Measurements from ENCODE around the gene PGF. TPM values are rescaled to one million over a fixed set of nuclear protein-coding genes. Genes with fewer than 3 reads are reported as not detected.
A peak's percentile ranks its signal among the peaks of the same experiment; 100 is the strongest.

The PGF gene
- total and polyA plus RNA-seq, 12 donors = 1.7 to 12.7 (median 4.9) TPM

DNA sequence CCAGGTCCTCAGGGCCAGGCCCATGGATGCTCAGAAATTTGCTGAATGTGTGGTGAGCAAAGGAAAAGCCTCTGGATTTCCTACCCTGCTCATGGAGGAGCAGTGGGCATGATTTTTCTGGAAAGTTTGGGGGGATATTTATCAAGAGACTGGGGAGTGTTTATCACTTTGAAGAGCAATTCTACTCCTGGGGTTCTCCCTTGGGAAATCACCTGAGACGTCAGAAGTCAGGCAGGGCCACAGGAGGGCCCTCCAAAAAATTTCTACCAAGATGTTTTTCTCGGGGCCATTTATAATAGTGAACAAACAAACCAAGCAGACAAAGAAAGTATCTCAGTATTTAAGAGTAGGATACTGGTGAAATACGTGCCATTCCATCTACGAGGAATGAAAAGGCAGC is 27.3 kb upstream of the PGF start:
- WGBS, 4 donors = 86 to 98% (median 87%) methylated on average over 4 of the region's 4 CpGs
- Histone ChIP-seq H3K4me1 (replicated peaks in 1 of 2) (peaks cover 0 to 8% of the 10 kb centered on the region in 2 donors), H3K4me3 (no peak overlapping the region), H3K27me3 (no peaks in the 10 kb centered on the region), H3K9me3 (replicated peaks in 1 of 3) (no peaks in the 10 kb centered on the region), H3K27ac (no peak overlapping the region), H3K36me3 (replicated peaks in 1 of 2) (no peaks in the 10 kb centered on the region)
- intact Hi-C loops (cut with DNase I) = no loop called here
- TF ChIP-seq, protein P1, sequence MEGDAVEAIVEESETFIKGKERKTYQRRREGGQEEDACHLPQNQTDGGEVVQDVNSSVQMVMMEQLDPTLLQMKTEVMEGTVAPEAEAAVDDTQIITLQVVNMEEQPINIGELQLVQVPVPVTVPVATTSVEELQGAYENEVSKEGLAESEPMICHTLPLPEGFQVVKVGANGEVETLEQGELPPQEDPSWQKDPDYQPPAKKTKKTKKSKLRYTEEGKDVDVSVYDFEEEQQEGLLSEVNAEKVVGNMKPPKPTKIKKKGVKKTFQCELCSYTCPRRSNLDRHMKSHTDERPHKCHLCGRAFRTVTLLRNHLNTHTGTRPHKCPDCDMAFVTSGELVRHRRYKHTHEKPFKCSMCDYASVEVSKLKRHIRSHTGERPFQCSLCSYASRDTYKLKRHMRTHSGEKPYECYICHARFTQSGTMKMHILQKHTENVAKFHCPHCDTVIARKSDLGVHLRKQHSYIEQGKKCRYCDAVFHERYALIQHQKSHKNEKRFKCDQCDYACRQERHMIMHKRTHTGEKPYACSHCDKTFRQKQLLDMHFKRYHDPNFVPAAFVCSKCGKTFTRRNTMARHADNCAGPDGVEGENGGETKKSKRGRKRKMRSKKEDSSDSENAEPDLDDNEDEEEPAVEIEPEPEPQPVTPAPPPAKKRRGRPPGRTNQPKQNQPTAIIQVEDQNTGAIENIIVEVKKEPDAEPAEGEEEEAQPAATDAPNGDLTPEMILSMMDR (IDR thresholded peaks at IDR 0.05) = no peak
- TF ChIP-seq POLR2A (IDR thresholded peaks at IDR 0.05) = no peak
- DNase-seq = peak in 1 of 7 donors; percentile 13

DNA sequence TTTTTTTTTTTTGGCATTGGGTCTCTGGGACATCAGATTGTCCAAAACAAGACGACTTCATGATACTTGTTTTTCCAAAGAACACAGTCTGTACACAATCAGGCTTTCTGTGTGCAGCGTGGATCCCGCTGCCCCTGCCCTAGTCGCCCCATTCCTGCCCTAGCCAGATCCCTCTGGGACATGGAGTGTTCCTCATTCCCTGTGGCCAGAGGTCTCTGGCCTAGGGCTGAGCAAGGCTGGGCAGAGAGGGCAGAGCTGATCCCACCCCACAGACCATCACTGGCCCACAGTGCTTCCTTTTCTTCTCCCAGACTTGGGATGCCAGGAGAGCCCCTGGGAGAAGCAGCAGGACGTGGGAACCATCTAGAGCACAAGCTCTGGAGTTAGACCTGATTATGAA is 26.4 kb upstream of the PGF start:
- peaks cover 0 to 11% of the 10 kb centered on the region in 2 donors for H3K4me1 ChIP-seq (replicated peaks in 1 of 2)
- H3K9me3 ChIP-seq (replicated peaks in 1 of 3) = no peaks in the 10 kb centered on the region
- no peaks in the 10 kb centered on the region for H3K36me3 ChIP-seq (replicated peaks in 1 of 2)
- H3K27me3 ChIP-seq = no peaks in the 10 kb centered on the region
- H3K4me3 ChIP-seq = no peak overlapping the region
- intact Hi-C loops (cut with DNase I) = no loop called here
- DNase-seq = peak in 1 of 7 donors; percentile 24
- 83 to 94% (median 91%) methylated on average over 4 to 5 of the region's 5 CpGs for WGBS, 4 donors
- H3K27ac ChIP-seq = no peak overlapping the region
- TF ChIP-seq, protein P1 (IDR thresholded peaks at IDR 0.05) = no peak
- no peak for TF ChIP-seq POLR2A (IDR thresholded peaks at IDR 0.05)

DNA sequence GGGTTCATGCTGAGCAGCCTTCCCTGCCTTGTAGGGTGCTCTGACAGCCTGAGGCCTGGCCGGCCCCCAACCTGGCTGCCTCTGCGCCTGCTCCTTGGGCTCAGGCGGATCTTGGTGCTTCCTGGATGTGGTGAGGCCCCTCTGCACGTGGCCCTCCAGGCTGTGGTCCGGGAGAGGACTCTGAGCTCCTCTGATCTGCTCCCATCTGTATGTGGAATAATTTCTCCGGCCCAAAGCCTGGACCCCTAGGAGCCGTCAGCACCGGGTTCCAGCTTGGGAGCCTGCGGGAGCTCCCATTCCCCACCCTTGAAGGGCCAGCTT is 26.0 kb upstream of the PGF start:
- Histone ChIP-seq H3K27ac (no peak overlapping the region), H3K27me3 (no peaks in the 10 kb centered on the region), H3K4me1 (replicated peaks in 1 of 2) (peaks cover 0 to 11% of the 10 kb centered on the region in 2 donors), H3K4me3 (no peak overlapping the region), H3K36me3 (replicated peaks in 1 of 2) (no peaks in the 10 kb centered on the region), H3K9me3 (replicated peaks in 1 of 3) (no peaks in the 10 kb centered on the region)
- DNase-seq = peak in 1 of 7 donors; percentile 35
- intact Hi-C loops (cut with DNase I) = no loop called here
- TF ChIP-seq, protein P1 (IDR thresholded peaks at IDR 0.05) = no peak
- no peak for TF ChIP-seq POLR2A (IDR thresholded peaks at IDR 0.05)
- WGBS, 4 donors = 84 to 98% (median 91%) methylated on average over 5 to 9 of the region's 9 CpGs

DNA sequence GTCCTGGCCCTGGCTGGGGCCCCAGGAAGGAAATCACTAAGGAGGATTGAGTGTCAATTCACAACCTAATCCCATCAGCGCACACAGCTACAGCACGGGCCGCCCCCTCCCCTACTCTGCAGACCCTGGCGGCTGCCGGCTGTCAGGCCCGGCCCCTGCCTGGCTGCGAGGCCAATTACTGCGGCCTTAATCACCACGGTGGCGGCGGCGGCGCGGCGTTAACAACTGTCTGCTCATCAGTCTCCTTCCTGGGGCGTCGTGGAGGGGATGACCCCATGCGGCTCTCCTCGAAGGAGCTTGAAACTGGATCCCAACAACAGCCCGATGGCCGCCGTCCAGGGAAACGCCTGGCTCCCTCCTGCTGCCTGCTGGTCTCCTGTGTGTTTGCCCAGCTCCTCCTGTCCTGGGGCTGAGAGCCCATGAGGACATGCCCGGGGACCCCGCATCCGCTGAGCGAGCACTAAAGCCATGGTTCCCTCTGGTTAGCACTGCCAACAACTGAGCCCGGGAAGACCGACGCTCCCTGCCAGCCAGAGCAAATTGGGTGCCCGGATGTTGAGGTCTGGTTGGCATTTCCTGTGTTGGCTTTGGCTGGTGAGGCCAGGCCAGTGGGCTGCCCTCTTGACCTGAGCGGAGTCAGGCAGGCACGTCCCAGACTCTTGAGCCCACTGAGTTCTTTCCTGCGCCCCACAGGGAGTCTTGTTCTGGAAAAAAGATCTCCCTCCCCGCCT is 25.5 kb upstream of the PGF start:
- Histone ChIP-seq H3K27ac (no peak overlapping the region), H3K4me3 (no peak overlapping the region), H3K36me3 (replicated peaks in 1 of 2) (no peaks in the 10 kb centered on the region), H3K9me3 (replicated peaks in 1 of 3) (no peaks in the 10 kb centered on the region), H3K4me1 (replicated peaks in 1 of 2) (peaks cover 0 to 11% of the 10 kb centered on the region in 2 donors), H3K27me3 (no peaks in the 10 kb centered on the region)
- 64 to 98% (median 72%) methylated on average over 7 to 35 of the region's 35 CpGs for WGBS, 4 donors
- intact Hi-C loops (cut with DNase I) = no loop called here
- DNase-seq = peak in 1 of 7 donors; percentile 48
- TF ChIP-seq POLR2A (IDR thresholded peaks at IDR 0.05) = no peak
- TF ChIP-seq, protein P1 (IDR thresholded peaks at IDR 0.05) = no peak

Data from adrenal gland (tissue), 12 donors.